Mesendoderm (in vitro differentiated cells): ENCODE measurements around the gene NLRP10.

Source experiments
- DNase-seq: peaks from one replicate; pipeline ENCODE4 v3.0.0; 2013
- H2AK5ac ChIP-seq: 2 replicates; pipeline ENCODE4 v1.6.1; 2013; ENCODE audit warnings: low read length, inconsistent platforms
- H2BK120ac ChIP-seq: 2 replicates; pipeline ENCODE4 v1.6.1; 2013; ENCODE audit warnings: low read depth, mild to moderate bottlenecking, low read length, moderate library complexity, mixed read lengths
- H2BK15ac ChIP-seq: replicated peaks from 2 replicates; pipeline ENCODE4 v1.6.1; 2013; ENCODE audit warnings: low read depth, mild to moderate bottlenecking, moderate library complexity
- H2BK5ac ChIP-seq: 2 replicates; pipeline ENCODE4 v1.6.1; 2013; ENCODE audit warnings: low read length, inconsistent platforms
- H3K18ac ChIP-seq: 2 replicates; pipeline ENCODE4 v1.6.1; 2013; ENCODE audit warnings: mild to moderate bottlenecking, low read length, mixed read lengths
- H3K23ac ChIP-seq: one replicate; pipeline ENCODE4 v1.6.1; 2013; ENCODE audit warnings: low read length
- H3K27ac ChIP-seq: 2 replicates; pipeline ENCODE4 v1.5.1; 2013; ENCODE audit warnings: low read depth, mild to moderate bottlenecking, inconsistent platforms, low read length, moderate library complexity
- H3K27me3 ChIP-seq: 2 replicates; pipeline ENCODE4 v1.6.1; 2013; ENCODE audit warnings: low read length, control low read depth, mild to moderate bottlenecking, inconsistent platforms; ENCODE audit not compliant: insufficient read depth, poor library complexity
- H3K36me3 ChIP-seq: 2 replicates; pipeline ENCODE4 v1.6.1; 2013; ENCODE audit warnings: low read length, inconsistent platforms; ENCODE audit not compliant: control insufficient read depth, insufficient read depth
- H3K4ac ChIP-seq: one replicate; pipeline ENCODE4 v1.6.1; 2013; ENCODE audit warnings: low read depth, mild to moderate bottlenecking, low read length, moderate library complexity
- H3K4me1 ChIP-seq: 2 replicates; pipeline ENCODE4 v1.6.1; 2013; ENCODE audit warnings: low read depth, low read length, inconsistent platforms; ENCODE audit not compliant: control insufficient read depth
- H3K4me2 ChIP-seq: 2 replicates; pipeline ENCODE4 v1.6.1; 2013; ENCODE audit warnings: low read length
- H3K4me3 ChIP-seq: 2 replicates; pipeline ENCODE4 v1.5.1; 2013; ENCODE audit warnings: mild to moderate bottlenecking, low read length
- H3K56ac ChIP-seq: one replicate; pipeline ENCODE4 v1.6.1; 2013; ENCODE audit warnings: low read length
- H3K79me1 ChIP-seq: 2 replicates; pipeline ENCODE4 v1.6.1; 2013; ENCODE audit warnings: low read length, inconsistent platforms
- H3K79me2 ChIP-seq: 2 replicates; pipeline ENCODE4 v1.6.1; 2013; ENCODE audit warnings: mild to moderate bottlenecking, low read length; ENCODE audit not compliant: control insufficient read depth, insufficient read depth
- H3K9ac ChIP-seq: 2 replicates; pipeline ENCODE4 v1.6.1; 2013; ENCODE audit warnings: low read length, inconsistent platforms
- H4K5ac ChIP-seq: one replicate; pipeline ENCODE4 v1.6.1; 2013; ENCODE audit warnings: low read length
- H4K8ac ChIP-seq: one replicate; pipeline ENCODE4 v1.6.1; 2013; ENCODE audit warnings: low read depth, mild to moderate bottlenecking, control low read depth, low read length, moderate library complexity
- WGBS: extraction: QIAGEN DNeasy Blood & Tissue Kit; methylation state at CpG from one replicate; pipeline ENCODE4 v1.1.7; 2013; ENCODE audit warnings: low lambda C conversion rate, missing lambda C conversion rate; ENCODE audit not compliant: insufficient coverage; ENCODE audit errors: extremely low coverage; 5-methylcytosine and 5-hydroxymethylcytosine counted together

Gene NLRP10

GRCh38 chr11:7936615-7937014, 28.6 kb downstream of the NLRP10 start:
- H3K27ac ChIP-seq, result no peak overlapping the region
- H3K56ac ChIP-seq, result no peak overlapping the region
- H3K18ac ChIP-seq, result no peak overlapping the region
- H4K5ac ChIP-seq, result no peak overlapping the region
- no peak overlapping the region for H3K9ac ChIP-seq
- no peak overlapping the region for H2BK15ac ChIP-seq
- no peak for DNase-seq
- H2AK5ac ChIP-seq, result no peak overlapping the region
- H3K23ac ChIP-seq, result no peak overlapping the region
- no peaks in the 10 kb centered on the region for H3K27me3 ChIP-seq
- H3K79me2 ChIP-seq, result no peaks in the 10 kb centered on the region
- H3K4ac ChIP-seq, result no peak overlapping the region
- WGBS, result no CpG with 5 or more reads among the region's 1 CpG
- no peak overlapping the region for H2BK5ac ChIP-seq
- H3K4me2 ChIP-seq, result no peak overlapping the region
- H3K4me1 ChIP-seq, result no peaks in the 10 kb centered on the region
- no peak overlapping the region for H2BK120ac ChIP-seq
- no peak overlapping the region for H4K8ac ChIP-seq
- no peak overlapping the region for H3K4me3 ChIP-seq
- no peaks in the 10 kb centered on the region for H3K36me3 ChIP-seq
- H3K79me1 ChIP-seq, result no peaks in the 10 kb centered on the region

GRCh38 chr11:7931168-7931567, 34.1 kb downstream of the NLRP10 start, which contains the start of gene OR10A6:
Gene OR10A6 (minus strand): TSS chr11:7931268. CDS start chr11:7928662, 2,606 bp downstream.
- H2AK5ac ChIP-seq, result no peak within 1 kb of the TSS

GRCh38 chr11:7927635-7928034, 37.6 kb downstream of the NLRP10 start:
- Histone ChIP-seq H3K79me1 (no peaks in the 10 kb centered on the region), H3K23ac (no peak overlapping the region), H3K9ac (no peak overlapping the region), H3K4me2 (no peak overlapping the region), H3K27me3 (no peaks in the 10 kb centered on the region), H4K5ac (no peak overlapping the region), H3K4ac (no peak overlapping the region), H3K79me2 (no peaks in the 10 kb centered on the region), H3K18ac (no peak overlapping the region), H3K4me1 (no peaks in the 10 kb centered on the region), H2BK15ac (no peak overlapping the region), H2AK5ac (no peak overlapping the region), H4K8ac (no peak overlapping the region), H3K56ac (no peak overlapping the region), H2BK120ac (no peak overlapping the region), H2BK5ac (no peak overlapping the region), H3K27ac (no peak overlapping the region), H3K36me3 (no peaks in the 10 kb centered on the region), H3K4me3 (no peak overlapping the region)
- DNase-seq, result no peak
- no CpG with 5 or more reads among the region's 6 CpGs for WGBS

More at GRCh38 chr11:7931168-7931567, 34.1 kb downstream of the NLRP10 start, which contains the start of gene OR10A6:
- Histone ChIP-seq H3K27ac (no peak within 1 kb of the TSS), H2BK5ac (no peak within 1 kb of the TSS), H3K4me1 (no peaks in the 10 kb centered on the region), H3K18ac (no peak within 1 kb of the TSS), H3K36me3 (no peaks in the 10 kb centered on the region), H2BK120ac (no peak within 1 kb of the TSS), H3K27me3 (no peaks in the 10 kb centered on the region), H3K23ac (no peak within 1 kb of the TSS), H3K4me3 (no peak within 1 kb of the TSS), H4K5ac (no peak within 1 kb of the TSS), H4K8ac (no peak within 1 kb of the TSS), H2BK15ac (no peak within 1 kb of the TSS), H3K4ac (no peak within 1 kb of the TSS), H3K56ac (no peak within 1 kb of the TSS), H3K79me2 (no peaks in the 10 kb centered on the region), H3K4me2 (no peak within 1 kb of the TSS), H3K79me1 (no peaks in the 10 kb centered on the region), H3K9ac (no peak within 1 kb of the TSS)
- WGBS, result no CpG with 5 or more reads among the region's 4 CpGs
- DNase-seq, result no peak

- H3K27ac ChIP-seq, result no peak overlapping the region
- no peaks in the 10 kb centered on the region for H3K4me1 ChIP-seq
- no peak overlapping the region for H2BK15ac ChIP-seq
- no peak overlapping the region for H3K23ac ChIP-seq
- H3K4ac ChIP-seq, result no peak overlapping the region
- H2BK5ac ChIP-seq, result no peak overlapping the region
- no peaks in the 10 kb centered on the region for H3K36me3 ChIP-seq
- no peaks in the 10 kb centered on the region for H3K27me3 ChIP-seq
- H2BK120ac ChIP-seq, result no peak overlapping the region
- H3K79me2 ChIP-seq, result no peaks in the 10 kb centered on the region
- H3K4me2 ChIP-seq, result no peak overlapping the region
- no peak overlapping the region for H3K9ac ChIP-seq
- no peak overlapping the region for H3K18ac ChIP-seq
- no peak overlapping the region for H3K4me3 ChIP-seq
- no CpG with 5 or more reads among the region's 2 CpGs for WGBS
- no peak overlapping the region for H2AK5ac ChIP-seq
- H4K8ac ChIP-seq, result no peak overlapping the region
- no peaks in the 10 kb centered on the region for H3K79me1 ChIP-seq
- no peak overlapping the region for H4K5ac ChIP-seq
- peak; percentile 36 for DNase-seq
- no peak overlapping the region for H3K56ac ChIP-seq
Observed at GRCh38 chr11:7924536-7924935, 40.7 kb downstream of the NLRP10 start.

GRCh38 chr11:7918141-7918540, 47.1 kb downstream of the NLRP10 start:
- no peaks in the 10 kb centered on the region for H3K27me3 ChIP-seq
- no CpG with 5 or more reads among the region's 2 CpGs for WGBS

More at GRCh38 chr11:7918141-7918540, 47.1 kb downstream of the NLRP10 start:
- Histone ChIP-seq H3K4ac (no peak overlapping the region), H3K79me2 (no peaks in the 10 kb centered on the region), H3K27ac (no peak overlapping the region), H4K5ac (no peak overlapping the region), H3K23ac (no peak overlapping the region), H3K4me2 (no peak overlapping the region), H3K9ac (no peak overlapping the region), H3K36me3 (no peaks in the 10 kb centered on the region), H2BK120ac (no peak overlapping the region), H3K18ac (no peak overlapping the region), H2BK5ac (no peak overlapping the region), H3K4me1 (no peaks in the 10 kb centered on the region), H3K4me3 (no peak overlapping the region), H3K56ac (no peak overlapping the region), H2BK15ac (no peak overlapping the region), H3K79me1 (no peaks in the 10 kb centered on the region), H4K8ac (no peak overlapping the region), H2AK5ac (no peak overlapping the region)
- DNase-seq, result no peak
